PC-3 (cell line): Measurements from ENCODE around the gene MELTF.

Experiments used
- CTCF ChIP-seq: fragments of 300-600 bp; sonication (generic); conservative IDR thresholded peaks from 2 replicates; pipeline ENCODE4 v1.5.1; 2017; ENCODE audit warnings: antibody characterized with exemption, low read depth, mild to moderate bottlenecking, low read length
- EZH2phosphoT487 ChIP-seq: fragments of 300-600 bp; sonication (generic); IDR thresholded peaks from 2 replicates; pipeline ENCODE4 v1.6.1; 2018; ENCODE audit warnings: mild to moderate bottlenecking, antibody characterized with exemption, low read length, borderline replicate concordance

GRCh38 chr3:196975349-196975748 lies 54.3 kb downstream of the MELTF start:
- no peak for TF ChIP-seq CTCF
- no peak for TF ChIP-seq EZH2phosphoT487
